NB4 (cell line): ENCODE results near the gene SLC35A4.

Experiments used
- DNase-seq: peaks from one replicate; pipeline ENCODE4 v3.0.0; 2010; ENCODE audit warnings: low read depth
- H3K4me3 ChIP-seq: one replicate; pipeline ENCODE4 v1.5.1; 2011; ENCODE audit warnings: mild to moderate bottlenecking, low read depth, low read length, moderate library complexity
- CTCF ChIP-seq: IDR thresholded peaks from one replicate; pipeline ENCODE4 v1.5.1; 2012; ENCODE audit warnings: low read depth, low read length
- MAX ChIP-seq: IDR thresholded peaks from 2 replicates; pipeline ENCODE4 v1.6.1; 2011; ENCODE audit warnings: low read depth, low read length
- MYC ChIP-seq: IDR thresholded peaks from 2 replicates; pipeline ENCODE4 v1.6.1; 2011; ENCODE audit warnings: low read depth, low read length
- POLR2A ChIP-seq: IDR thresholded peaks from 2 replicates; pipeline ENCODE4 v1.6.1; 2011; ENCODE audit warnings: mild to moderate bottlenecking; ENCODE audit not compliant: insufficient read length; ENCODE audit errors: extremely low read depth

The SLC35A4 gene

DNA sequence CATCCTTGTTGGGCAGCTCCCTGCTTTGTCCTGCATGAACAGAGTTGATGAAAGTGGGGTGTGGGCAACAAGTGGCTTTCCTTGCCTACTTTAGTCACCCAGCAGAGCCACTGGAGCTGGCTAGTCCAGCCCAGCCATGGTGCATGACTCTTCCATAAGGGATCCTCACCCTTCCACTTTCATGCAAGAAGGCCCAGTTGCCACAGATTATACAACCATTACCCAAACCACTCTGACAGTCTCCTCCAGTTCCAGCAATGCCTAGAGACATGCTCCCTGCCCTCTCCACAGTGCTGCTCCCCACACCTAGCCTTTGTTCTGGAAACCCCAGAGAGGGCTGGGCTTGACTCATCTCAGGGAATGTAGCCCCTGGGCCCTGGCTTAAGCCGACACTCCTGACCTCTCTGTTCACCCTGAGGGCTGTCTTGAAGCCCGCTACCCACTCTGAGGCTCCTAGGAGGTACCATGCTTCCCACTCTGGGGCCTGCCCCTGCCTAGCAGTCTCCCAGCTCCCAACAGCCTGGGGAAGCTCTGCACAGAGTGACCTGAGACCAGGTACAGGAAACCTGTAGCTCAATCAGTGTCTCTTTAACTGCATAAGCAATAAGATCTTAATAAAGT, 3.9 kb downstream of the SLC35A4 start:
- no peak for DNase-seq
- no peak overlapping the region for H3K4me3 ChIP-seq
- no peak for TF ChIP-seq MYC
- TF ChIP-seq MAX: no peak
- TF ChIP-seq POLR2A: no peak
- TF ChIP-seq CTCF: no peak

GRCh38 chr5:140569197-140569596, 4.6 kb downstream of the SLC35A4 start:
- TF ChIP-seq MYC (no peak), CTCF (no peak), POLR2A (no peak), MAX (no peak)
- no peak for DNase-seq
- H3K4me3 ChIP-seq: no peak overlapping the region

DNA sequence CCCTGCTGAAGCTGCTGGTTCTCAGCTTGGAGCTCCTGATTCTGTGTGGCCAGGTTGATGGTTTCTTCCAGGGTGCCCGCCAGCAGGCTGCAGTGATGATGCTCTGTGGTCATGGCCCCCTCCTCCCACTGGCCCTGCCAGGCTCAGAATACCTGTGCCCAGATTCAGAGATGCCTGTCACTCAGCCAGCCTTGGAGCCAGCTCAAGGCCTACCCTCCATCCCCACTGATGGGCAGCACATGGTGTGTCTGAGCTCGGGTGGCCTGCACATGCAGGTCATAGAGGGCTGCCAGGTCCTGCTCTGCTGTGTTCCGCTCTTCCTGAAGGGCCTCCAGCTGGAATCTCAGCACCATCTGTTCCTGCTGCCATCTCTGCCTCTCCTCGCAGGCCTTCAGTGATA, 5.4 kb downstream of the SLC35A4 start:
- no peak for DNase-seq
- H3K4me3 ChIP-seq: no peak overlapping the region
- TF ChIP-seq POLR2A (no peak), CTCF (no peak), MAX (no peak), MYC (no peak)

DNA sequence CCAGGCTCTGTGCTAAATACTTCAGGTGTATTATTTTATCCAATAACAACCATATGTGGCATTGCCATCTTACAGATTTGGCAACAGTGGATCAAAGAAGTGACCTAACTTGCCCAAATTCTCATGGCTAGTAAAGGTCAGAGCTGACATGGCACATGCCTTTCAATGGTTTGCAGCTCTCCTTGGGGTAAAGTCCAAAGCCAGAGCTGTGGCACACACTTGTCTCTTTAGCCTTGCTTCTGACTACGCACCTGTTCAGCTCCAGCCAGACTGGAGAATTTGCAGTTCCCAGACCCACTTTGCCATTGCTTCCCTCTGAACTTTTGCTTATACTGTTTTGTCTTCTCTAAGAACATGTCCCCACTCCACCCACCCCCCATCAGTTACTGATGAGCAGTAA, 5.9 kb downstream of the SLC35A4 start:
- DNase-seq: no peak
- TF ChIP-seq POLR2A (no peak), CTCF (no peak), MAX (no peak)
- H3K4me3 ChIP-seq: no peak overlapping the region

DNA sequence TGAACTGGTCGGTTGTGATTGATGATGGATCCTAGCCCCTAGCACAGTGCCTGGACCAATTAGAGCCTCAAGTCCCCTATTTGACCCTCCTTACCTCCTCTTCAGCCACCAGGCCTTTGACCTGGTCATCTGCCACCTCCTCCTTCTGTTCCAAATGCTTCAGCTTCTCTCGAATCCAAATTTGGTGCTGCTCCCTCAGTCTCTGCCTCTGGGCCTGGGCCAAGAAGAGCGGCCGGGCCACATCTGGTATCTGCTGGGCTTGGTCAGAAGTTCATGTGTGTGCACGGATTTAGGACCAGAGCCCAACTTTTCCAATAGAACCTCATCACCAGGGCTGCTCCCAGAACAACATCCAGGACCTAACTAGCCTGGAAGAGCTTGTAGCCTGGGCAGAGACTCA, 6.5 kb downstream of the SLC35A4 start:
- no peak for DNase-seq
- no peak for TF ChIP-seq POLR2A
- no peak for TF ChIP-seq MYC
- TF ChIP-seq MAX: no peak
- TF ChIP-seq CTCF: no peak
- H3K4me3 ChIP-seq: no peak overlapping the region
